ENCODE measurements around the gene CLEC14A. TPM values are rescaled to one million over a fixed set of nuclear protein-coding genes. Genes with fewer than 3 reads are reported as not detected.

CLEC14A gene
- total and polyA plus RNA-seq, 2 donors (not counting 1 experiment from before 2014, with no cell fraction given): 3.9 to 5.3 TPM

GRCh38 chr14:38225946-38226345, 29.9 kb downstream of the CLEC14A start:
- no peak overlapping the region for H3K4me3 ChIP-seq (replicated peaks in 1 of 4; ENCODE audit: control extremely low read depth in 1 of 4, insufficient read depth in 1 of 4, low read depth in 3 of 4, low read length in 4 of 4)
- TF ChIP-seq CTCF (conservative IDR thresholded peaks at IDR 0.05 in 1 of 2, IDR thresholded peaks at IDR 0.05 in 1 of 2; ENCODE audit: low read depth in 1 of 2, low read length in 2 of 2) (no peak), EZH2 (IDR thresholded peaks at IDR 0.05; ENCODE audit: low read length, missing control alignments) (no peak)
- no peak overlapping the region for H3K27ac ChIP-seq (ENCODE audit: insufficient read depth, low read length)
- H3K79me2 ChIP-seq (ENCODE audit: control insufficient read depth, insufficient read depth, low read length): no peaks in the 10 kb centered on the region
- no peak overlapping the region for H2AFZ ChIP-seq (ENCODE audit: low read length)
- DNase-seq (ENCODE audit: low read depth in 2 of 2): no peak
- no peak overlapping the region for H3K4me2 ChIP-seq (ENCODE audit: extremely low read depth, insufficient read depth, low read length)
- H3K4me1 ChIP-seq (ENCODE audit: control insufficient read depth, extremely low read depth, insufficient read depth, low read length): no peaks in the 10 kb centered on the region
- H4K20me1 ChIP-seq (ENCODE audit: control insufficient read depth, extremely low read depth, insufficient read depth, low read length): no peaks in the 10 kb centered on the region
- H3K9me3 ChIP-seq (ENCODE audit: control insufficient read depth, insufficient read depth, low read depth, low read length): no peaks in the 10 kb centered on the region
- H3K9ac ChIP-seq (ENCODE audit: insufficient read depth, low read length): no peak overlapping the region
- no peaks in the 10 kb centered on the region for H3K27me3 ChIP-seq (ENCODE audit: control insufficient read depth, insufficient read depth, low read length)
- no peaks in the 10 kb centered on the region for H3K36me3 ChIP-seq (ENCODE audit: control insufficient read depth, insufficient read depth, low read length)

- Histone ChIP-seq H3K4me1 (ENCODE audit: control insufficient read depth, extremely low read depth, insufficient read depth, low read length) (no peaks in the 10 kb centered on the region), H3K4me2 (ENCODE audit: extremely low read depth, insufficient read depth, low read length) (no peak overlapping the region), H3K79me2 (ENCODE audit: control insufficient read depth, insufficient read depth, low read length) (no peaks in the 10 kb centered on the region), H2AFZ (ENCODE audit: low read length) (no peak overlapping the region), H3K9ac (ENCODE audit: insufficient read depth, low read length) (no peak overlapping the region), H4K20me1 (ENCODE audit: control insufficient read depth, extremely low read depth, insufficient read depth, low read length) (no peaks in the 10 kb centered on the region), H3K4me3 (replicated peaks in 1 of 4; ENCODE audit: control extremely low read depth in 1 of 4, insufficient read depth in 1 of 4, low read depth in 3 of 4, low read length in 4 of 4) (no peak overlapping the region), H3K36me3 (ENCODE audit: control insufficient read depth, insufficient read depth, low read length) (no peaks in the 10 kb centered on the region), H3K9me3 (ENCODE audit: control insufficient read depth, insufficient read depth, low read depth, low read length) (no peaks in the 10 kb centered on the region), H3K27me3 (ENCODE audit: control insufficient read depth, insufficient read depth, low read length) (no peaks in the 10 kb centered on the region), H3K27ac (ENCODE audit: insufficient read depth, low read length) (no peak overlapping the region)
- no peak for TF ChIP-seq EZH2 (IDR thresholded peaks at IDR 0.05; ENCODE audit: low read length, missing control alignments)
- no peak for TF ChIP-seq CTCF (conservative IDR thresholded peaks at IDR 0.05 in 1 of 2, IDR thresholded peaks at IDR 0.05 in 1 of 2; ENCODE audit: low read depth in 1 of 2, low read length in 2 of 2)
- no peak for DNase-seq (ENCODE audit: low read depth in 2 of 2)
Measured at GRCh38 chr14:38224338-38224737, 31.6 kb downstream of the CLEC14A start.

DNA sequence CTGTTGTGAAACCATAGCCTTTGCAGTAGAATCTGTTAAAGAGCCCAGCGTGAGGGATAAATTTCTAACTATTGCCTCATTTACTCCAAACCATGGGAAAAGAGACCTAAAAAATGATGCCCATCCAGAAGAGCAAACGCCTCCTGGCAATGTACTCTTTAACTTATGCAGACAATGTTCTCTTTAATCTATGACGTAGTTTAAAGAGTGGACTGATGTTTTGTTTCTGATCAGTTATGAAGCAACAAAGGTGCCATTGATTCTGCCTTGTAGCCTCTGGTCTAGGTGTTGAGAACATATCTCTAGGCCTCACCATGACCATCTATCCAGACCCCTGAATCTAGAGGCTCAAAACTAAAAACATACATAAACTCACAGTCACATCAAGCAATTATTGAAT, 34.8 kb downstream of the CLEC14A start:
- no peaks in the 10 kb centered on the region for H3K4me1 ChIP-seq (ENCODE audit: control insufficient read depth, extremely low read depth, insufficient read depth, low read length)
- no peaks in the 10 kb centered on the region for H4K20me1 ChIP-seq (ENCODE audit: control insufficient read depth, extremely low read depth, insufficient read depth, low read length)
- no peak overlapping the region for H3K4me3 ChIP-seq (replicated peaks in 1 of 4; ENCODE audit: control extremely low read depth in 1 of 4, insufficient read depth in 1 of 4, low read depth in 3 of 4, low read length in 4 of 4)
- H3K27ac ChIP-seq (ENCODE audit: insufficient read depth, low read length): no peak overlapping the region
- no peak for DNase-seq (ENCODE audit: low read depth in 2 of 2)
- H3K79me2 ChIP-seq (ENCODE audit: control insufficient read depth, insufficient read depth, low read length): no peaks in the 10 kb centered on the region
- H3K4me2 ChIP-seq (ENCODE audit: extremely low read depth, insufficient read depth, low read length): no peak overlapping the region
- no peaks in the 10 kb centered on the region for H3K9me3 ChIP-seq (ENCODE audit: control insufficient read depth, insufficient read depth, low read depth, low read length)
- no peak overlapping the region for H2AFZ ChIP-seq (ENCODE audit: low read length)
- H3K9ac ChIP-seq (ENCODE audit: insufficient read depth, low read length): no peak overlapping the region
- no peak for TF ChIP-seq EZH2 (IDR thresholded peaks at IDR 0.05; ENCODE audit: low read length, missing control alignments)
- TF ChIP-seq CTCF (conservative IDR thresholded peaks at IDR 0.05 in 1 of 2, IDR thresholded peaks at IDR 0.05 in 1 of 2; ENCODE audit: low read depth in 1 of 2, low read length in 2 of 2): no peak
- no peaks in the 10 kb centered on the region for H3K27me3 ChIP-seq (ENCODE audit: control insufficient read depth, insufficient read depth, low read length)
- H3K36me3 ChIP-seq (ENCODE audit: control insufficient read depth, insufficient read depth, low read length): no peaks in the 10 kb centered on the region

All from fibroblast of lung (primary cell).